K562 (cell line): ENCODE results near the gene CDC45. TPM values are rescaled to one million over a fixed set of nuclear protein-coding genes. Genes with fewer than 3 reads are reported as not detected.
A peak's percentile ranks its signal among the peaks of the same experiment; 100 is the strongest.

ENCODE experiments used
- ATAC-seq: fragments of 200-7000 bp; cut with Tn5 transposase; 3 replicates; pipeline ENCODE4 v1.9.1; 2020; ENCODE audit warnings: moderate library complexity
- BruUV-seq: library from RNA; stranded (reverse); fragments of 400-500 nt; replicated peaks from 2 replicates; lab custom pipeline; 2021; lab: Mats Ljungman, UMichigan
- CTCF ChIA-PET: fragments of 300-600 bp; formaldehyde crosslinking; extraction: SDS; loops from one replicate; lab custom pipeline; 2021; ENCODE audit warnings: low intra/inter-chr PET ratio; lab: Yijun Ruan, JAX
- POLR2A ChIA-PET: fragments of 300-600, 350-650 bp; sonication (Branson Sonifier 250); formaldehyde crosslinking; extraction: SDS; loops from one replicate; lab custom pipeline; 2021; ENCODE audit warnings: antibody characterized with exemption, inconsistent platforms; lab: Yijun Ruan, JAX
- DNase-seq, 4 experiments: peaks; one replicate each; pipeline versions ENCODE4 v3.0.0 to v3.0.0-alpha.2; 2011 to 2018; ENCODE audit warnings: low spot score in 3 of 4, mixed read lengths in 3 of 4; ENCODE audit errors: extremely low read depth in 1 of 4
- FAIRE-seq: peaks from 2 replicates; lab custom pipeline; 2011; peaks lifted over from hg19 to GRCh38; lab: Jason Lieb, UNC
- H2AFZ ChIP-seq: 2 replicates; pipeline ENCODE4 v1.6.0; 2011; ENCODE audit warnings: low read depth, low read length, control low read depth, inconsistent platforms
- H3K27ac ChIP-seq: fragments of 200-600 bp; 3 replicates; pipeline ENCODE4 v1.8.0; 2011; ENCODE audit warnings: low read depth, mild to moderate bottlenecking, control low read depth, inconsistent platforms, low read length, moderate library complexity, mixed read lengths; ENCODE audit errors: extremely low read depth
- H3K27me3 ChIP-seq, 2 experiments: fragments of 300-600 bp in 1 of 2; 2 replicates in 1 of 2; 3 replicates in 1 of 2; pipeline versions ENCODE4 v1.6.0 to v1.8.0; 2011; ENCODE audit warnings: inconsistent platforms in 2 of 2, low read length in 2 of 2, mild to moderate bottlenecking in 1 of 2, mixed read lengths in 1 of 2, moderate library complexity in 1 of 2; ENCODE audit not compliant: control insufficient read depth in 2 of 2, insufficient read depth in 2 of 2
- H3K36me3 ChIP-seq: fragments of 300-600 bp; 3 replicates; pipeline ENCODE4 v1.8.0; 2011; ENCODE audit warnings: mild to moderate bottlenecking, low read length, inconsistent platforms; ENCODE audit not compliant: control insufficient read depth, insufficient read depth
- H3K4me1 ChIP-seq, 2 experiments: fragments of 200-600 bp in 1 of 2; replicated peaks in 1 of 2; 2 replicates in 1 of 2; 3 replicates in 1 of 2; pipeline versions ENCODE4 v1.5.1 to v1.8.0; 2011; ENCODE audit warnings: inconsistent platforms in 2 of 2, low read length in 2 of 2, mild to moderate bottlenecking in 1 of 2, mixed read lengths in 1 of 2, moderate library complexity in 1 of 2; ENCODE audit not compliant: control insufficient read depth in 2 of 2, insufficient read depth in 2 of 2
- H3K4me2 ChIP-seq: 2 replicates; pipeline ENCODE4 v1.6.1; 2011; ENCODE audit warnings: low read length, control low read depth, inconsistent platforms, mixed read lengths; ENCODE audit not compliant: insufficient read depth
- H3K4me3 ChIP-seq: fragments of 200-600 bp; sonication (generic), shearing (Covaris generic); 2 replicates; pipeline ENCODE4 v1.5.1; 2016; ENCODE audit warnings: control low read depth, inconsistent platforms
- H3K79me2 ChIP-seq: fragments of 200-600 bp; 3 replicates; pipeline ENCODE4 v1.8.0; 2011; ENCODE audit warnings: low read length, inconsistent platforms; ENCODE audit not compliant: control insufficient read depth, insufficient read depth
- H3K9ac ChIP-seq, 2 experiments: 2 replicates each; pipeline versions ENCODE4 v1.6.0 to v1.6.1; 2011; ENCODE audit warnings: low read depth in 2 of 2, low read length in 2 of 2, control low read depth in 1 of 2, inconsistent platforms in 1 of 2, mild to moderate bottlenecking in 1 of 2, mixed read lengths in 1 of 2; ENCODE audit not compliant: insufficient read depth in 1 of 2
- H3K9me1 ChIP-seq: one replicate; pipeline ENCODE4 v1.6.0; 2011; ENCODE audit warnings: inconsistent platforms, mild to moderate bottlenecking, low read length, moderate library complexity; ENCODE audit not compliant: control insufficient read depth, insufficient read depth
- H3K9me3 ChIP-seq: replicated peaks from 2 replicates; pipeline ENCODE4 v1.5.1; 2011; ENCODE audit warnings: low read depth, low read length, inconsistent platforms; ENCODE audit not compliant: control insufficient read depth, insufficient read depth
- H4K20me1 ChIP-seq: replicated peaks from 2 replicates; pipeline ENCODE4 v1.6.1; 2011; ENCODE audit warnings: low read length, inconsistent platforms, mixed read lengths; ENCODE audit not compliant: control insufficient read depth, insufficient read depth
- CBFA2T2 ChIP-seq: fragments of 450-650 bp; conservative IDR thresholded peaks from 2 replicates; pipeline ENCODE4 v1.6.1; 2017; ENCODE audit warnings: mild to moderate bottlenecking
- GTF2F1 ChIP-seq: IDR thresholded peaks from 2 replicates; pipeline ENCODE4 v1.6.1; 2011; ENCODE audit warnings: low read depth, low read length, improper control_type of control experiment
- HNRNPH1 ChIP-seq: fragments of 200-400 bp; formaldehyde crosslinking; optimal IDR thresholded peaks from 2 replicates; pipeline ENCODE3; 2017; ENCODE audit warnings: low read depth, mild to moderate bottlenecking, low read length, moderate library complexity
- LCOR ChIP-seq: sonication (generic); formaldehyde crosslinking; IDR thresholded peaks from 2 replicates; pipeline ENCODE4 v1.8.0; 2022; ENCODE audit warnings: mild to moderate bottlenecking, missing genetic modification reagents
- MAFF ChIP-seq: IDR thresholded peaks from 2 replicates; pipeline ENCODE4 v1.6.1; 2012; ENCODE audit warnings: low read length, improper control_type of control experiment
- NR2C2 ChIP-seq, 2 experiments: fragments of 200-800 bp in 1 of 2; sonication (Bioruptor generic) in 1 of 2; sonication (generic) in 1 of 2; formaldehyde crosslinking in 1 of 2; IDR thresholded peaks; 2 replicates each; pipeline versions ENCODE4 v1.6.1 to v1.8.0; 2016 to 2022; ENCODE audit warnings: mild to moderate bottlenecking in 1 of 2, missing compliant biosample characterization in 1 of 2, missing genetic modification characterization in 1 of 2, missing genetic modification reagents in 1 of 2
- STAT6 ChIP-seq: sonication (generic); formaldehyde crosslinking; IDR thresholded peaks from 2 replicates; pipeline ENCODE4 v1.8.1; 2023; ENCODE audit warnings: mild to moderate bottlenecking, missing genetic modification reagents
- ZNF699 ChIP-seq: fragments of 250-450 bp; sonication (Bioruptor Pico); IDR thresholded peaks from 2 replicates; pipeline ENCODE4 v1.8.0; 2021; ENCODE audit warnings: mild to moderate bottlenecking, moderate library complexity; ENCODE audit not compliant: insufficient replicate concordance
- WGBS: fragments of 100-300 bp; shearing (Covaris generic); methylation state at CpG from one replicate; pipeline ENCODE4 v1.1.6; 2016; ENCODE audit warnings: low coverage, mixed read lengths; ENCODE audit not compliant: insufficient coverage; ENCODE audit errors: missing lambda C conversion rate; 5-methylcytosine and 5-hydroxymethylcytosine counted together
- in situ Hi-C: fragments of 300-500 bp; cut with MboI; formaldehyde crosslinking; loops from 4 replicates; pipeline ENCODE4 v1.15.0; 2018; ENCODE audit warnings: inconsistent platforms, mixed read lengths
- intact Hi-C: fragments of 100-400 bp; cut with micrococcal nuclease; formaldehyde crosslinking; loops from 2 replicates; pipeline ENCODE4 v1.14.2; 2022
- polyA plus RNA-seq, 8 experiments: library from polyadenylated mRNA; depleted of rRNA in 4 of 8; stranded (reverse) in 5 of 8; unstranded in 3 of 8; fragments of >200 nt; fragmentation: Nextera tagmentation in 2 of 8; fragmentation: Illumina TruSeq in 1 of 8; extraction: Ambion mirVana in 2 of 8; extraction: Trizol in 1 of 8; gene quantifications; 2 replicates each; pipeline versions ENCODE4 v1.2.1 to v1.2.3, GENCODE V29; 2011 to 2014; ENCODE audit warnings: inconsistent platforms in 1 of 8, missing spikeins in 1 of 8
- total RNA-seq, 7 experiments: library from RNA; depleted of rRNA in 6 of 7; stranded (reverse); fragments of >200 nt in 6 of 7; fragmentation: Illumina TruSeq in 2 of 7; extraction: Trizol in 2 of 7; gene quantifications; 2 replicates each; pipeline versions ENCODE4 v1.2.1 to v1.2.3, GENCODE V29; 2011 to 2021; ENCODE audit warnings: low replicate concordance in 1 of 7
- TF ChIP-seq, protein P1 (sequence below): sonication (generic); formaldehyde crosslinking; IDR thresholded peaks from 2 replicates; pipeline ENCODE4 v1.8.0; 2023; ENCODE audit warnings: mild to moderate bottlenecking, missing genetic modification reagents
- TF ChIP-seq, protein P2 (sequence below): fragments of 450-650 bp; IDR thresholded peaks from 2 replicates; pipeline ENCODE4 v1.6.1; 2017; ENCODE audit warnings: mild to moderate bottlenecking, moderate library complexity

The CDC45 gene
- total and polyA plus RNA-seq, 9 of the 15 experiments (the other 6 are each of a cell fraction or from before 2014, with no cell fraction given): 251 to 580 (median 410) TPM

- H3K79me2 ChIP-seq: peaks cover 4% of the 10 kb centered on the region; the same call in 1 of the 3 replicates
- H4K20me1 ChIP-seq: no peaks in the 10 kb centered on the region; the same call in 1 of the 2 replicates
- 93% methylated on average over 3 of the region's 3 CpGs for WGBS
- no peak overlapping the region for H3K9ac ChIP-seq
- H3K9me3 ChIP-seq: no peaks in the 10 kb centered on the region
- no peaks in the 10 kb centered on the region for H3K27me3 ChIP-seq
- H3K4me2 ChIP-seq: no peak overlapping the region
- POLR2A ChIA-PET: interaction anchor here (0.6 to 3.6 kb wide), 6 partner anchors 9 to 110 kb away, joined by 3 to 23 read pairs (median 4); no protein-coding TSS in a partner anchor
- FAIRE-seq: no peak
- TF ChIP-seq LCOR (CRISPR knock-in tag) (0 out of 2 replicates have a peak, but pooled peaks have one; percentile 26), HNRNPH1 (no peak), NR2C2 (CRISPR knock-in tag; IDR thresholded peaks at IDR 0.05) (0 out of 2 replicates have a peak, but pooled peaks have one; percentile 1), NR2C2 (tag; IDR thresholded peaks at IDR 0.05) (no peak), MAFF (no peak), GTF2F1 (0 out of 2 replicates have a peak, but pooled peaks have one; percentile 43), CBFA2T2 (no peak), STAT6 (CRISPR knock-in tag) (0 out of 2 replicates have a peak, but pooled peaks have one; percentile 6), ZNF699 (CRISPR knock-in tag) (peak; percentile 75)
- TF ChIP-seq, protein P1, sequence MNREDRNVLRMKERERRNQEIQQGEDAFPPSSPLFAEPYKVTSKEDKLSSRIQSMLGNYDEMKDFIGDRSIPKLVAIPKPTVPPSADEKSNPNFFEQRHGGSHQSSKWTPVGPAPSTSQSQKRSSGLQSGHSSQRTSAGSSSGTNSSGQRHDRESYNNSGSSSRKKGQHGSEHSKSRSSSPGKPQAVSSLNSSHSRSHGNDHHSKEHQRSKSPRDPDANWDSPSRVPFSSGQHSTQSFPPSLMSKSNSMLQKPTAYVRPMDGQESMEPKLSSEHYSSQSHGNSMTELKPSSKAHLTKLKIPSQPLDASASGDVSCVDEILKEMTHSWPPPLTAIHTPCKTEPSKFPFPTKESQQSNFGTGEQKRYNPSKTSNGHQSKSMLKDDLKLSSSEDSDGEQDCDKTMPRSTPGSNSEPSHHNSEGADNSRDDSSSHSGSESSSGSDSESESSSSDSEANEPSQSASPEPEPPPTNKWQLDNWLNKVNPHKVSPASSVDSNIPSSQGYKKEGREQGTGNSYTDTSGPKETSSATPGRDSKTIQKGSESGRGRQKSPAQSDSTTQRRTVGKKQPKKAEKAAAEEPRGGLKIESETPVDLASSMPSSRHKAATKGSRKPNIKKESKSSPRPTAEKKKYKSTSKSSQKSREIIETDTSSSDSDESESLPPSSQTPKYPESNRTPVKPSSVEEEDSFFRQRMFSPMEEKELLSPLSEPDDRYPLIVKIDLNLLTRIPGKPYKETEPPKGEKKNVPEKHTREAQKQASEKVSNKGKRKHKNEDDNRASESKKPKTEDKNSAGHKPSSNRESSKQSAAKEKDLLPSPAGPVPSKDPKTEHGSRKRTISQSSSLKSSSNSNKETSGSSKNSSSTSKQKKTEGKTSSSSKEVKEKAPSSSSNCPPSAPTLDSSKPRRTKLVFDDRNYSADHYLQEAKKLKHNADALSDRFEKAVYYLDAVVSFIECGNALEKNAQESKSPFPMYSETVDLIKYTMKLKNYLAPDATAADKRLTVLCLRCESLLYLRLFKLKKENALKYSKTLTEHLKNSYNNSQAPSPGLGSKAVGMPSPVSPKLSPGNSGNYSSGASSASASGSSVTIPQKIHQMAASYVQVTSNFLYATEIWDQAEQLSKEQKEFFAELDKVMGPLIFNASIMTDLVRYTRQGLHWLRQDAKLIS (CRISPR knock-in tag): peak; percentile 70; the same call in 1 of the 2 replicates
- TF ChIP-seq, protein P2, sequence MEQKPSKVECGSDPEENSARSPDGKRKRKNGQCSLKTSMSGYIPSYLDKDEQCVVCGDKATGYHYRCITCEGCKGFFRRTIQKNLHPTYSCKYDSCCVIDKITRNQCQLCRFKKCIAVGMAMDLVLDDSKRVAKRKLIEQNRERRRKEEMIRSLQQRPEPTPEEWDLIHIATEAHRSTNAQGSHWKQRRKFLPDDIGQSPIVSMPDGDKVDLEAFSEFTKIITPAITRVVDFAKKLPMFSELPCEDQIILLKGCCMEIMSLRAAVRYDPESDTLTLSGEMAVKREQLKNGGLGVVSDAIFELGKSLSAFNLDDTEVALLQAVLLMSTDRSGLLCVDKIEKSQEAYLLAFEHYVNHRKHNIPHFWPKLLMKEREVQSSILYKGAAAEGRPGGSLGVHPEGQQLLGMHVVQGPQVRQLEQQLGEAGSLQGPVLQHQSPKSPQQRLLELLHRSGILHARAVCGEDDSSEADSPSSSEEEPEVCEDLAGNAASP: no peak
- TF ChIP-seq, all 486 proteins: peak for 6
- CTCF ChIA-PET: interaction anchor here (0.5 to 3.1 kb wide), 3 partner anchors 134 to 221 kb away, joined by 5 to 27 read pairs (median 7); no protein-coding TSS in a partner anchor
- Histone ChIP-seq H3K4me3 (no peak overlapping the region), H3K4me1 (no peaks in the 10 kb centered on the region; a peak in 2 of 5 replicates), H3K9me1 (no peaks in the 10 kb centered on the region), H3K27ac (no peak overlapping the region), H2AFZ (no peak overlapping the region), H3K36me3 (peaks cover 99% of the 10 kb centered on the region)
- DNase-seq (no peak), ATAC-seq (no peak)
- no TSS peak for BruUV-seq
- intact Hi-C loops (no loop called here), in situ Hi-C loops (no loop called here)
These were observed 16.6 kb downstream of the CDC45 start for GRCh38 chr22:19496324-19496630.
